Heart left ventricle (tissue), 16 donors: ENCODE measurements around the gene SAMD4B. TPM values are rescaled to one million over a fixed set of nuclear protein-coding genes. Genes with fewer than 3 reads are reported as not detected.

Source experiments
- ATAC-seq, 4 donors: fragments of 200-7000 bp; cut with Tn5 transposase; one replicate each; pipeline ENCODE4 v1.9.1; 2020 to 2022; ENCODE audit warnings: moderate library complexity in 4 of 4, mild to moderate bottlenecking in 3 of 4, moderate number of reproducible peaks in 1 of 4
- DNase-seq, 5 donors: peaks; one replicate each; pipeline ENCODE4 v3.0.0-alpha.2; 2020
- H3K27ac ChIP-seq, 12 donors: fragments of 200-600 bp; sonication (generic) in 4 of 12; one replicate each; pipeline versions ENCODE4 v1.5.0 to v1.8.0; 2016 to 2022; ENCODE audit warnings: mild to moderate bottlenecking in 2 of 12
- H3K27me3 ChIP-seq, 9 donors: fragments of 200-600 bp; sonication (generic) in 2 of 9; one replicate each; pipeline versions ENCODE4 v1.5.1 to v1.8.0; 2016 to 2022; ENCODE audit warnings: mild to moderate bottlenecking in 3 of 9
- H3K36me3 ChIP-seq, 9 donors: fragments of 200-600 bp; sonication (generic) in 2 of 9; one replicate each; pipeline versions ENCODE4 v1.5.0 to v1.8.0; 2018 to 2022; ENCODE audit warnings: mild to moderate bottlenecking in 2 of 9
- H3K4me1 ChIP-seq, 12 donors: fragments of 200-600 bp; sonication (generic) in 4 of 12; one replicate each; pipeline versions ENCODE4 v1.5.0 to v1.8.0; 2016 to 2022; ENCODE audit warnings: mild to moderate bottlenecking in 3 of 12
- H3K4me3 ChIP-seq, 12 donors: fragments of 200-600 bp; sonication (generic) in 4 of 12; one replicate each; pipeline versions ENCODE4 v1.5.0 to v1.8.0; 2017 to 2022; ENCODE audit warnings: mild to moderate bottlenecking in 9 of 12, moderate library complexity in 4 of 12
- H3K9me3 ChIP-seq, 12 donors: fragments of 200-600 bp; sonication (generic) in 4 of 12; one replicate each; pipeline versions ENCODE4 v1.5.0 to v1.8.0; 2016 to 2022; ENCODE audit warnings: mild to moderate bottlenecking in 1 of 12
- CTCF ChIP-seq, 12 donors: fragments of 200-600 bp; sonication (generic) in 4 of 12; IDR thresholded peaks; one replicate each; pipeline versions ENCODE4 v1.5.0 to v1.8.0; 2018 to 2022; ENCODE audit warnings: antibody characterized with exemption in 12 of 12, mild to moderate bottlenecking in 5 of 12
- POLR2A ChIP-seq, 2 donors: fragments of 450-650 bp; IDR thresholded peaks; one replicate each; pipeline ENCODE4 v1.6.1; 2017; ENCODE audit warnings: antibody characterized with exemption in 2 of 2, mild to moderate bottlenecking in 2 of 2, moderate library complexity in 2 of 2
- WGBS, 4 donors: extraction: QIAGEN DNeasy Blood & Tissue Kit in 2 of 4; methylation state at CpG; one replicate each; pipeline versions ENCODE4 v1.1.5 to v1.1.7; 2013 to 2018; 5-methylcytosine and 5-hydroxymethylcytosine counted together
- intact Hi-C, 10 donors: fragments of 100-400 bp; cut with DNase I; formaldehyde crosslinking; loops; one replicate each; pipeline versions ENCODE4 v1.11.1 to v1.14.2; 2022
- polyA plus RNA-seq, 2 donors: library from polyadenylated mRNA; stranded (reverse); fragments of 200-250 nt; gene quantifications; one replicate each; pipeline ENCODE4 v1.2.3, GENCODE V29; 2013
- total RNA-seq, 9 donors: library from RNA; depleted of rRNA in 2 of 9; stranded (reverse); fragments of >200 nt in 2 of 9; fragmentation: NEBNext Ultra II Directional in 3 of 9; extraction: Animal tissue kit (Norgen Biotek cat#: 25700) in 3 of 9; gene quantifications; one replicate each; pipeline versions ENCODE4 v1.1.0 to v1.2.4, GENCODE V29; 2016 to 2023
- donor health status: ischemic (EF 13 %, LVEDD 7.1; RV severe dilation, severe dysfunction).
- donor health status: healthy with polysubstance abuse.
- donor health status: DM: no; HTN: yes; CAD: no.
- donor health status: DM: no; HTN: no; CAD: no.
- donor health status: ischemic (EF 25% LVEDD 6.9; RV normal size, moderate dysfunction).
- donor health status: ischemic (EF 25% LVEDD 5.7; RV mildly dilated, moderate dysfunction).
- donor health status: healthy.
- donor health status: DM: yes; HTN: yes; CAD: no.
- donor health status: ischemic (EF 35%, LVEDD 5.7; RV mildly dilated, moderate dysfunction).
- donor health status: nonischemic (EF 11% LVEDD 7.7; RV severe dilation, severe dysfunction).
- donor health status: DM: yes; HTN: yes; CAD: no.
- donor health status: PGD.
- donor health status: ischemic (EF 29% LVEDD 5.4; RV normal size, mild dysfunction).
- donor health status: nonischemic (EF 23%, LVEDD 6.1; RV moderate dilation, normal function).

SAMD4B gene
- total and polyA plus RNA-seq, 11 donors = 34.9 to 101 (median 54.4) TPM

DNA sequence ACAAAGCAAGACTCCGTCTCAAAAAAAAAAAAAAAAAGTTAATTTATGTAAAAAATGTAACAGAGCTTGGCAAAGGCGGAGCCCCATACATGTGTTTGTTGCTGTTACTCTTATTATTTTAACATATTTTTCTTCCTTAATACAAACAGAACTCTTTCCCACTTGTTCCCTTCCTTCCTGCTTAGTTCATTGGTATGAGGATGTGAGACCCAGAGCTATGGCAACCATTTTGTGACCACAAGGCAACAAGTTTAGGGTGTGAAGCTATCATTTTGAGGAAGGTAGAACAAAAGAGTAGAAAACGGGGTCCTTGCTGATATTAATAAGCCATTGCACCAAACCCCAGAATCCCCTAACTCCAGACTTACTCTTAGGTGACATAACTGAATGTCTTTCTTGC, 40.7 kb upstream of the SAMD4B start:
- DNase-seq (no peak), ATAC-seq (no peak)
- intact Hi-C loops = no loop called here
- Histone ChIP-seq H3K4me1 (no peaks in the 10 kb centered on the region), H3K9me3 (no peaks in the 10 kb centered on the region), H3K36me3 (no peaks in the 10 kb centered on the region), H3K27me3 (peaks cover 0 to 83% (median 28%) of the 10 kb centered on the region in 9 donors), H3K4me3 (no peak overlapping the region), H3K27ac (no peak overlapping the region)
- WGBS, 4 donors = 80 to 90% (median 86%) methylated on average over 3 of the region's 3 CpGs
- TF ChIP-seq CTCF (IDR thresholded peaks at IDR 0.05) (no peak), POLR2A (IDR thresholded peaks at IDR 0.05) (no peak)

DNA sequence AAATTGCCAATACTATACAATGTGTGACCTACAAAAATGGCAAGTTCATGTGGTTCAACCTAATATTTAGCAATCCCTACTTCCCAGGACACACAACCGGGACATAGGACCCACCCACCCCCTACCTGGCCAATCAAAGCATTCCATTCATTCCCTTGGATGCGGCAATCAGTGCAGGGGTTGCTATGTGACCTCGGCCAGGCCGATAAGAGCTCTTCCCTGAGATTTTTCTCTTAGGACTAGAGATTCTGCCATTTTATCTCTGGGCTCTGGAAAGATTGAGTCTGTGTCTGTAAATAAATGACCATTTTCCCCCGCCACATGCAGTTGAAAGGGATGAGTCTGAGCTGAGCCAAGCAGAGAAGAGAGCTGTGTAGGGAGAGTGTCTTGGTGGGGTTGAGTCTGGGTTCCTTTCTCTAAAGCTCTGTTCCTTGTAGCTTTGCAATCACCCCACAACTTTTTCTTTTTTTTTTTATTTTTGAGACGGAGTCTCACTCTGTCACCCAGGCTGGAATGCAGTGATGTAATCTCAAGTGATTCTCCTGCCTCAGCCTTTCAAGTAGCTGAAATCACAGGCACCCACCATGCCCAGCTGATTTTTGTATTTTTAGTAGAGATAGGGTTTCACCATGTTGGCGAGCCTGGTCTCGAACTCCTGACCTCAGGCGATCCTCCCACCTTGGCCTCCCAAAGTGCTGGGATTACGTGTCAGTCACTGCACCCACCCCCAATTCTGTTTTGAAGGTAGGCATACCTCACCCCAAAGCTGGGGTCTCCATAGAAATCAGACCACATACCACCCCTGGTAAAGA, 38.6 kb upstream of the SAMD4B start:
- Histone ChIP-seq H3K4me3 (no peak overlapping the region), H3K9me3 (no peaks in the 10 kb centered on the region), H3K4me1 (peaks cover 0 to 19% (median 1%) of the 10 kb centered on the region in 12 donors), H3K27ac (no peak overlapping the region), H3K36me3 (no peaks in the 10 kb centered on the region), H3K27me3 (peaks cover 18 to 82% (median 41%) of the 10 kb centered on the region in 9 donors)
- no peak for DNase-seq
- TF ChIP-seq POLR2A (IDR thresholded peaks at IDR 0.05) (no peak), CTCF (IDR thresholded peaks at IDR 0.05) (no peak)
- intact Hi-C loops = no loop called here
- 41 to 44% (median 43%) methylated on average over 10 of the region's 10 CpGs for WGBS, 4 donors
- ATAC-seq = no peak

DNA sequence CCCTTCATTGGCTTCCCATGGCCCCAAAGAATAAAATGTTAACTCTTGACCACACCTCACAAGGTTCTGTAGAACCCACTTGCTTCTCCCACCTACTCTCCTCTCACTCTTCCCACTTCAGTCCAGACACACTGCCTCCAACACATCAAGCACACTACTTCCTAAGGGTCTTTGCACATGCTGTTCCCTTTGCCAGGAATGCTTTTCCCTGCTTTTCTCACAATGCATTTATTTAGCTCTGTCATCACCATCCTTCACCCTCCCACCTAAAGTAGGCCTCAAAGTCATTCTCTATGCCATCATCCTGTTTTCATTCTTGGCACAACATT, 38.1 kb upstream of the SAMD4B start:
- no peak overlapping the region for H3K4me3 ChIP-seq
- H3K27ac ChIP-seq = no peak overlapping the region
- peaks cover 23 to 81% (median 45%) of the 10 kb centered on the region in 9 donors for H3K27me3 ChIP-seq
- DNase-seq = no peak
- TF ChIP-seq CTCF (IDR thresholded peaks at IDR 0.05) (no peak), POLR2A (IDR thresholded peaks at IDR 0.05) (no peak)
- H3K36me3 ChIP-seq = no peaks in the 10 kb centered on the region
- intact Hi-C loops = no loop called here
- H3K9me3 ChIP-seq = no peaks in the 10 kb centered on the region
- H3K4me1 ChIP-seq = peaks cover 0 to 19% (median 1%) of the 10 kb centered on the region in 12 donors
- ATAC-seq = no peak

- intact Hi-C loops = no loop called here
- ATAC-seq (no peak), DNase-seq (no peak)
- TF ChIP-seq CTCF (IDR thresholded peaks at IDR 0.05) (no peak), POLR2A (IDR thresholded peaks at IDR 0.05) (no peak)
- no peaks in the 10 kb centered on the region for H3K9me3 ChIP-seq
- H3K27ac ChIP-seq = no peak overlapping the region
- H3K36me3 ChIP-seq = no peaks in the 10 kb centered on the region
- 36 to 47% (median 40%) methylated on average over 5 to 6 of the region's 6 CpGs for WGBS, 4 donors
- no peak overlapping the region for H3K4me3 ChIP-seq
- peaks cover 23 to 74% (median 45%) of the 10 kb centered on the region in 9 donors for H3K27me3 ChIP-seq
- peaks cover 0 to 19% (median 1%) of the 10 kb centered on the region in 12 donors for H3K4me1 ChIP-seq
These were observed 37.3 kb upstream of the SAMD4B start for GRCh38 chr19:39304701-39305571.
